Naive B cell (primary cell): ENCODE measurements around the gene KCNQ1. TPM values are rescaled to one million over a fixed set of nuclear protein-coding genes. Genes with fewer than 3 reads are reported as not detected.

Experiments used
- ATAC-seq, 2 donors: fragments of 150-1000 bp; cut with Tn5 transposase; 2 replicates each; pipeline ENCODE4 v1.10.0; 2021; ENCODE audit warnings: low read depth in 2 of 2, mild to moderate bottlenecking in 2 of 2, moderate library complexity in 2 of 2
- DNase-seq: peaks from one replicate; pipeline ENCODE4 v3.0.0; 2022
- H3K27ac Mint-ChIP-seq, 6 donors: one replicate each; pipeline ENCODE4 v1.8.0; 2020 to 2022; ENCODE audit warnings: mild to moderate bottlenecking in 6 of 6, mixed read lengths in 6 of 6, moderate library complexity in 5 of 6, inconsistent platforms in 2 of 6
- H3K27me3 Mint-ChIP-seq, 3 donors: one replicate each; pipeline ENCODE4 v1.8.0; 2021 to 2022; ENCODE audit warnings: mixed read lengths in 3 of 3, mild to moderate bottlenecking in 1 of 3
- H3K36me3 Mint-ChIP-seq, 2 donors: one replicate each; pipeline ENCODE4 v1.8.0; 2020 to 2022; ENCODE audit warnings: mixed read lengths in 2 of 2, inconsistent platforms in 1 of 2, mild to moderate bottlenecking in 1 of 2
- H3K4me1 Mint-ChIP-seq, 3 donors: one replicate each; pipeline ENCODE4 v1.8.0; 2020 to 2022; ENCODE audit warnings: mixed read lengths in 3 of 3, inconsistent platforms in 1 of 3, mild to moderate bottlenecking in 1 of 3, moderate library complexity in 1 of 3
- H3K4me3 Mint-ChIP-seq, 8 donors: one replicate each; pipeline ENCODE4 v1.8.0; 2020 to 2022; ENCODE audit warnings: mild to moderate bottlenecking in 8 of 8, mixed read lengths in 8 of 8, moderate library complexity in 8 of 8, inconsistent platforms in 2 of 8
- H3K9me3 Mint-ChIP-seq, 7 donors: one replicate each; pipeline ENCODE4 v1.8.0; 2020 to 2022; ENCODE audit warnings: mixed read lengths in 7 of 7, mild to moderate bottlenecking in 5 of 7, inconsistent platforms in 2 of 7, moderate library complexity in 1 of 7
- polyA plus RNA-seq, 6 donors: library from polyadenylated mRNA; unstranded; fragments of 300-500 nt; fragmentation: Illumina TruSeq; gene quantifications; one replicate each; pipeline ENCODE4 v1.2.3, GENCODE V29; 2021; ENCODE audit warnings: low read depth in 6 of 6

The KCNQ1 gene
- polyA plus RNA-seq, 6 donors from 2014 or later = 9.3 to 22.6 (median 10.3) TPM

DNA sequence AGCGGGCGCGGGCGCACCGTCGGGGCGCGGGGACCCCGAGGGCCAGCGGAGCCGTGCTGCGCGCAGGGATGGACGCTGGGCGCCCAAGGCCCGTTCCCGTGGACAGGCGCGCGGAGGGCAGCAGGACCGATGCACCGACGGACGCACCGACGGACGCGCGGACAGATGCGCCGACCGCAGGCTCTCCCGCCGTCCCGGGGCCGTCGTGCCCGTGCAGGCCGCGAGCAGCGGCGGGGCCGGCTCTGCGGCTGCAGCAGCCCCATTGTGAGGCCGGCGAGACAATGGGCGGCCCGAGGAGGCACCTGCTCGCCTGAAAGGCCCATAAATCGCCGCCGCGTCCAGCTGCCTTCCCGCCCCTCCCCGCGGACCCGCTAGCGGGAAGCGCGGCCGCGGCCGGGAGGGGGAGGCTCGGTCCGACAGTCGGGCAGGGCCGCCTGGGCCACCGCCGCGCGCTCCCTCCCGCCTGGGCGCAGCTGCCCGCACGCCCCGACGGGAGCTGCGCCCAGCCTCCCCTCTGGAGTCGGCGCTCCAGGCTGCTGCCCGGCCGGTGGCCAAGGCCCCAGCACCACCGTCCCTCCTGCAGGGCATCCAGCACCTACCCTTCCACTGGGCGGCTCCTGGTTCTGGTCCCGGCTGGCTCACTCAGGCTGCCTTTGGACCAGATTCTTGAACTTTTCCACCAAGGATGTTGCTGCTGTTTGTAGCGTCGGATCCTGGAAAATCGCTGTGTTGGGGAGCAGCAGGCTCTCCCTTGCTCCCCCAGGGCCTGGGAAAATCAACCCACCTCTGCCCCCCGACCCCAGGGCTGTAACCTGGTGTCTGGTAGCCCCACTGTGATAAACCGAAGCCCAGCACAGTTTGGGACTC lies 425.0 kb downstream of the KCNQ1 start:
- ATAC-seq (no peak), DNase-seq (no peak)
- no peak overlapping the region for H3K27ac Mint-ChIP-seq
- peaks cover 0 to 10% of the 10 kb centered on the region in 2 donors for H3K36me3 Mint-ChIP-seq
- H3K9me3 Mint-ChIP-seq = peaks cover 0 to 6% (median 3%) of the 10 kb centered on the region in 7 donors
- no peak overlapping the region for H3K4me3 Mint-ChIP-seq
- peaks cover 4 to 10% (median 9%) of the 10 kb centered on the region in 3 donors for H3K4me1 Mint-ChIP-seq
- peaks cover 32 to 79% (median 58%) of the 10 kb centered on the region in 3 donors for H3K27me3 Mint-ChIP-seq

GRCh38 chr11:2870460-2870859 lies 425.7 kb downstream of the KCNQ1 start:
- H3K4me1 Mint-ChIP-seq = peaks cover 4 to 10% (median 9%) of the 10 kb centered on the region in 3 donors
- peaks cover 32 to 81% (median 59%) of the 10 kb centered on the region in 3 donors for H3K27me3 Mint-ChIP-seq
- peaks cover 0 to 6% (median 5%) of the 10 kb centered on the region in 7 donors for H3K9me3 Mint-ChIP-seq
- H3K36me3 Mint-ChIP-seq = peaks cover 0 to 10% of the 10 kb centered on the region in 2 donors
- no peak for ATAC-seq
- H3K4me3 Mint-ChIP-seq = no peak overlapping the region
- no peak overlapping the region for H3K27ac Mint-ChIP-seq
- no peak for DNase-seq

DNA sequence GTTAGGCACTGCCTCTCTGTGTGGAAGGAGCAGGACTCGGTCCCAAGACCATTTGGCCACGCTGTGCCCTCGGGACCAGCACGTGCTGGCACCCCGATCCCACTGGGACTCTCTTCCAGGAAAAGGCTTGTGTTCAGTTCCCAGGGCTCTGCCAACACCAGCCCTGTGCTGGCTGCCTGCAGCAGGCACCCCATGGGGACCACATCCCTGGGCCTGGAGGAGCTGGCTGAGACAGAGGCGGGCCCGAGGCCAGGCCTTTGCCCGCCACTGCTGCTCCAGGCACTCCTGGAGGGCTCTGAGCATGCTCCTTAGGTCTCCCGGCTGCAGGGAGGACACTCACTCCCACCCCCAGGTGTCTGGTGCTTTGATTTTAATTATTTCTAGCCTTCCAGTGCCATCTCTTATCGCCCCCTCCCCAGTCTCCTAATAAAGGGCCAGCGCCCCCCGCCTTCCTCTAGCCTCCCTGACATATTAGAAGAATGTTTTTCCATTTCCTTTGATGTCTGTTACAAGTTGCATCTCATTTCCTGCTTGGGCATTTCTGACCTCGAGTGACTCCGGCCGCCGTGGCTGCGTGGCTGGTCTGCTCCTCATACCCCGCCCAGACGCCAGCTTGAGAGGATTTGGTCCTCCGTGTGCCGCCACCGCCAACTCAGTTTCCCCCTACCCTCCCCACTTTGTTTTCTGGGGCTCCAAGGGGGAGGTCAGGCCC lies 426.3 kb downstream of the KCNQ1 start:
- Mint-ChIP-seq H3K4me3 (peak overlapping the region in 2 of 8 donors; percentile 4 to 41), H3K36me3 (peaks cover 0 to 10% of the 10 kb centered on the region in 2 donors), H3K4me1 (peaks cover 4 to 10% (median 9%) of the 10 kb centered on the region in 3 donors), H3K9me3 (peaks cover 0 to 9% (median 5%) of the 10 kb centered on the region in 7 donors), H3K27me3 (peaks cover 38 to 82% (median 63%) of the 10 kb centered on the region in 3 donors), H3K27ac (no peak overlapping the region)
- DNase-seq (no peak), ATAC-seq (no peak)

GRCh38 chr11:2874963-2875362 lies 430.2 kb downstream of the KCNQ1 start:
- no peak for DNase-seq
- no peak for ATAC-seq

GRCh38 chr11:2877474-2877873 lies 432.7 kb downstream of the KCNQ1 start:
- DNase-seq = no peak
- no peak for ATAC-seq
- peaks cover 0 to 13% (median 4%) of the 10 kb centered on the region in 7 donors for H3K9me3 Mint-ChIP-seq
- peaks cover 0 to under 1% (median under 1%) of the 10 kb centered on the region in 3 donors for H3K4me1 Mint-ChIP-seq
- peaks cover 26 to 55% (median 28%) of the 10 kb centered on the region in 3 donors for H3K27me3 Mint-ChIP-seq
- peak overlapping the region in 2 of 8 donors; percentile 33 to 72 for H3K4me3 Mint-ChIP-seq
- no peak overlapping the region for H3K27ac Mint-ChIP-seq
- no peaks in the 10 kb centered on the region for H3K36me3 Mint-ChIP-seq

More at GRCh38 chr11:2874963-2875362, 430.2 kb downstream of the KCNQ1 start:
- no peaks in the 10 kb centered on the region for H3K36me3 Mint-ChIP-seq
- H3K27me3 Mint-ChIP-seq = peaks cover 37 to 62% (median 43%) of the 10 kb centered on the region in 3 donors
- no peak overlapping the region for H3K4me3 Mint-ChIP-seq
- no peak overlapping the region for H3K27ac Mint-ChIP-seq
- peaks cover 0 to 13% (median 4%) of the 10 kb centered on the region in 7 donors for H3K9me3 Mint-ChIP-seq
- H3K4me1 Mint-ChIP-seq = peaks cover 0 to 4% (median 0%) of the 10 kb centered on the region in 3 donors

DNA sequence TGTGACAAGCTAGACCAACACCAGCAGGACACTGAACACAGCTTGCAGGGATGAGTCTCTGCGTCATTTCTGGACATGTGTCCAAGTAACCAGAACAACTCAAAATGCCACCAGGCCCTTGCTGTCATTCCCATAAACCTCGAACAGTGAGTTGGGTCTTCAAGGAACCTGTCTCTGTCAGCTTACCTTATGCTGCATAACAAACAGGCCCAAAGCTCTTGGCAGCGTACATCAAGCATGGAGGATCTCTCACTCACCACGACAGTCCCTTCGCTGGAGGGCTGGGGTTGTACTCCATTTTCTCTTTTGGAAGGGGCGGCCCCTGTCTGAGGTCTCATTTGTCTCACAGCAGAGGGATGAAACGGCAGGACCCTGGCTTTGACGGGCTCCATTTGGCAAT lies 434.0 kb downstream of the KCNQ1 start:
- no peak for ATAC-seq
- H3K36me3 Mint-ChIP-seq = no peaks in the 10 kb centered on the region
- H3K4me1 Mint-ChIP-seq = peaks cover 0 to 12% (median 9%) of the 10 kb centered on the region in 3 donors
- peak overlapping the region in 1 of 8 donors; percentile 48 for H3K4me3 Mint-ChIP-seq
- H3K27me3 Mint-ChIP-seq = peaks cover 31 to 58% (median 40%) of the 10 kb centered on the region in 3 donors
- no peak for DNase-seq
- peak overlapping the region in 1 of 6 donors; percentile 33 for H3K27ac Mint-ChIP-seq
- peaks cover 0 to 13% (median 4%) of the 10 kb centered on the region in 7 donors for H3K9me3 Mint-ChIP-seq

GRCh38 chr11:2880646-2881045 lies 435.8 kb downstream of the KCNQ1 start:
- DNase-seq (no peak), ATAC-seq (no peak)
- no peak overlapping the region for H3K27ac Mint-ChIP-seq
- H3K27me3 Mint-ChIP-seq = peaks cover 20 to 40% (median 23%) of the 10 kb centered on the region in 3 donors
- H3K4me3 Mint-ChIP-seq = peak overlapping the region in 1 of 8 donors; percentile 47
- peaks cover 4 to 15% (median 12%) of the 10 kb centered on the region in 3 donors for H3K4me1 Mint-ChIP-seq
- H3K9me3 Mint-ChIP-seq = peaks cover 0 to 6% (median 0%) of the 10 kb centered on the region in 7 donors
- H3K36me3 Mint-ChIP-seq = no peaks in the 10 kb centered on the region

GRCh38 chr11:2881076-2881980 lies 436.5 kb downstream of the KCNQ1 start:
- ATAC-seq (no peak), DNase-seq (no peak)
- peak overlapping the region in 1 of 8 donors; percentile 81 for H3K4me3 Mint-ChIP-seq
- no peaks in the 10 kb centered on the region for H3K36me3 Mint-ChIP-seq
- H3K27ac Mint-ChIP-seq = no peak overlapping the region
- H3K4me1 Mint-ChIP-seq = peaks cover 4 to 15% (median 12%) of the 10 kb centered on the region in 3 donors
- H3K27me3 Mint-ChIP-seq = peaks cover 15 to 40% (median 21%) of the 10 kb centered on the region in 3 donors
- peaks cover 0 to 5% (median 0%) of the 10 kb centered on the region in 7 donors for H3K9me3 Mint-ChIP-seq

DNA sequence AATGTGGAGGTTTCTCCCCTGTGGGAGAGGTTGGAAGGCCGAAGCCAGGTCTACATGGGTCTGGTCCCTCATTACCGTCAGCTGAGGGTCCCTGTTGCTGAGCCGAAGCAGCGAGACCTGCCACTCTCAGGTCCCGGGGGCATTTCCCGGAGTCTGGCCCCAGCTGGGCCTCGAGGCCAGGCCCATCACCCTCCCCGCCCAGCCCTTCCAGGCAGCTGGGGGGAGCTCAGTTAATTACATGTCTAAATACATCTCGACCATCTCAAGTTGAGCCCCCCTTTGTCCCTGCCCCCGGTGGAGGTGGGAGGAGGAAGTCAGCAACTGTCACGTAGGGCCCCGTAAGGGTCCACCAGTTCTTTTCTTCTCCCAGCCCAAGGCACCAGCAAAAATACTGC lies 437.2 kb downstream of the KCNQ1 start:
- Mint-ChIP-seq H3K4me3 (peak overlapping the region in 3 of 8 donors; percentile 25 to 81 (median 29)), H3K9me3 (no peaks in the 10 kb centered on the region), H3K4me1 (peaks cover 4 to 17% (median 15%) of the 10 kb centered on the region in 3 donors), H3K27ac (no peak overlapping the region), H3K27me3 (peaks cover 15 to 36% (median 21%) of the 10 kb centered on the region in 3 donors), H3K36me3 (no peaks in the 10 kb centered on the region)
- ATAC-seq (no peak), DNase-seq (no peak)

- Mint-ChIP-seq H3K9me3 (no peaks in the 10 kb centered on the region), H3K4me3 (peak overlapping the region; percentile 15 to 84 (median 78)), H3K27me3 (peaks cover 15 to 32% (median 21%) of the 10 kb centered on the region in 3 donors), H3K4me1 (peaks cover 4 to 20% (median 15%) of the 10 kb centered on the region in 3 donors), H3K27ac (peak overlapping the region in 1 of 6 donors; percentile 56), H3K36me3 (no peaks in the 10 kb centered on the region)
- DNase-seq (no peak), ATAC-seq (no peak)
Measured at GRCh38 chr11:2882396-2883110, 437.7 kb downstream of the KCNQ1 start.

- Mint-ChIP-seq H3K36me3 (no peaks in the 10 kb centered on the region), H3K4me3 (peak overlapping the region; percentile 68 to 84 (median 80)), H3K9me3 (no peaks in the 10 kb centered on the region), H3K27ac (no peak overlapping the region), H3K27me3 (peaks cover 12 to 32% (median 21%) of the 10 kb centered on the region in 3 donors), H3K4me1 (peaks cover 7 to 20% (median 15%) of the 10 kb centered on the region in 3 donors)
- ATAC-seq (no peak), DNase-seq (no peak)
Measured at GRCh38 chr11:2883640-2883978, 438.8 kb downstream of the KCNQ1 start.
